Stimulated activated CD8-positive, alpha-beta memory T cell treated with anti-CD3 and anti-CD28 coated beads, Interleukin-7, amount 100 ng/mL, for 24 hours (primary cell): ENCODE measurements around the gene CARNS1.

Experiments
- DNase-seq: peaks from one replicate; pipeline ENCODE4 v3.0.0-alpha.2; 2020; ENCODE audit warnings: low read depth

Gene CARNS1

DNA sequence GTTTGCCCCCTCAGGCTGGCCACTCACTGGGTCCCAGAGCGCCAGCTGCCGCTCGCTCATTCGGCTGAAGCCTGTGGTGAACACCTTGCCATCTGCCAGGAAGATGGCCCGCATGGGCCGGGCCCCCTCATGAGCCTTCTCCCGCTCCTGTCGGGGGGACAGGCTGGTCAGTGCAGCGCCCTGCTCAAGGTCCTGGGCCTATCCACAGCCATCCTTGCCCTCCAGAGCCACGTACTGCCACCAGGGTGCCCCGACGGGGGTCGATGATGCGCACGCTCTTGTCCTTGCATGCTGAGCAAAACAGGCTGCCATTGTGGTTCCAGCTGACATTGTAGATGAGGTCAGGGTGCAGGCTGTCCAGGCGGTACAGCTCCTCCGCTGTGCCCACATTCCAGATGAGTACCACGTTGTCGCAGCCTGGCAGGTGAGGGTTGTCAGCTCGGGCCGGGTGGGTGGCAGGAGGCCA lies 25.7 kb downstream of the CARNS1 start:
- DNase-seq: no peak

GRCh38 chr11:67441731-67442351 lies 26.4 kb downstream of the CARNS1 start:
- DNase-seq: no peak

GRCh38 chr11:67442504-67443404 lies 27.3 kb downstream of the CARNS1 start:
- DNase-seq: no peak

DNA sequence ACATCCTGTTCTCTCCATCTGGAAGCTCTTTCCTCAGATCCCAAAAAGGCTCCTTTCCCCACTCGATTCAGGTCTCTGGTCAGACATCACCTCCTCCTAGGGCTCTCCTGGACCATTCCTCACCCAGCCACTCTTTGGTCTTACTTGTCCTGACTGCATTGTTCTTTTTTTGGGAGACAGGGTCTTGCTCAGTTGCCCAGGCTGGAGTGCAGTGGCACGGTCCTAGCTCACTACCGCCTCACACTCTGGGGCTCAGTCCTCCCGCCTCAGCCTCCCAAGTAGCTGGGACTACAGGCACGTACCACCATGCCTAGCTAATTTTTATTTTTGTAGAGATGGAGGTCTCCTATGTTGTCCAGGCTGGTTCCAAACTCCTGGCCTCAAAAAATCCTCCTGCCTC lies 30.0 kb downstream of the CARNS1 start:
- no peak for DNase-seq

- no peak for DNase-seq
These were observed 32.7 kb downstream of the CARNS1 start for GRCh38 chr11:67448220-67448609.

GRCh38 chr11:67449116-67449844 lies 33.8 kb downstream of the CARNS1 start:
- DNase-seq: no peak

DNA sequence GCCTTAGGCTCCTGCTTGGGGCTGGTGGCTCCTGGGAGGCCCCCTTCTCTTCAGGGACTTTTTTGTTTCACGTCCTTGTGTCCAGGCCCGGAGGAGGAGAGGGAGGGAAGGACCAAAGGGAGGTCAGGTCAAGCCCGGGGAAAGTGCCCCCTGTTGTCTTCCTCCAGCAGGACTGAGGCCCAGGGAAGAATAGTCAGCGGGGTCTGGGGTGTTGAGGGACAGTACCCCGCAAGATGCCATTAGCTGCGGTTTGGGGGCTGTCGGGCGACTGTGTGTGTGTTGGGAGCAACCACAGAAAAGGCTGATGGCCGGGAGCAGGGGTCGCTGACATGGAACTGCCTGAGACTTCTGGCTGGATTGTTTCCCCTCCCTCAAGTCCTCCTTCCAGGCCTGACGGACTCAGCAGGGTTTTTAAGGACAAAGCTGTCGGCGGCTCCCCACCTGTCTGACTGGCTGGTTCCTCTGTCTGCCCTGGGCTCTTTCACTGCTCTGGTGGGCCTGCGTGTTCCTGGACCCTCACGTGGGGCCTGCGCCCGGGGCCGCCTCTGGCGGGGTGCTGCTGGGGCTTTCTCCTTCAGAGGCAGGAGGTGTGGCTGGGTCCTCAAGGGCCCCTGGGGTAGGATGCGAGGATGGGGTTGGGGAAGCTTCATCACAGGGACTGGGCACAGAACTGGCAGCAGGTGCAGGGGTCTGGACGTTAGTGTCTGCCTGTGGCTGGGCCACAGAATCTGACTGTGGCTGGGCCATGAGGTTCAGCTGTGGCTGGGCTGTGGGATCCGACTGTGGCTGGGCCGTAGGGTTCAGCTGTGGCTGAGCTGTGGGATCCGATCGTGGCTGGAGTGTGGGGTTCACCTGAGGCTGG lies 35.5 kb downstream of the CARNS1 start:
- DNase-seq: no peak

DNA sequence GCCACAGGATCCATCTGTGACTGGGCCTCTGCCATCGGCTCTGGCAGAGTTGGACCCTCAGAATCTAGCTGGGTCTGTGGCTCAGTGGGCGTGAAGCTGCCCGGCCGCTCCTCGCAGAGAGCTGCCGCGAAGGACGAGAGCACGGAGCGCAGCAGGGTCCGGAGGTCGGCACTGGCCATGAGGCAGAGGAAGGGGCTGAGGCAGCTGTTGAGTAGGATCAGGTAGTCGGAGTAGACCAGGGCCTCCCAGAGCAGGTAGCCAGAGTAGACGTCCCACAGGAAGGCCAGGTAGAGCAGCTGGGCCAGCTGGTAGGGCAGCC lies 36.1 kb downstream of the CARNS1 start:
- DNase-seq: no peak

GRCh38 chr11:67452141-67452952 lies 36.9 kb downstream of the CARNS1 start, which contains the start of gene GPR152:
Gene GPR152 (minus strand): TSS chr11:67452729. CDS start chr11:67452724, 5 bp downstream.
- no peak for DNase-seq

- DNase-seq: no peak
These were observed 38.6 kb downstream of the CARNS1 start for GRCh38 chr11:67453816-67454732.

- DNase-seq: no peak
These were observed 39.6 kb downstream of the CARNS1 start, which contains the start of gene CABP4 for GRCh38 chr11:67455054-67455453. Gene CABP4 (plus strand): TSS chr11:67455354. CDS start chr11:67455424, 70 bp downstream.

DNA sequence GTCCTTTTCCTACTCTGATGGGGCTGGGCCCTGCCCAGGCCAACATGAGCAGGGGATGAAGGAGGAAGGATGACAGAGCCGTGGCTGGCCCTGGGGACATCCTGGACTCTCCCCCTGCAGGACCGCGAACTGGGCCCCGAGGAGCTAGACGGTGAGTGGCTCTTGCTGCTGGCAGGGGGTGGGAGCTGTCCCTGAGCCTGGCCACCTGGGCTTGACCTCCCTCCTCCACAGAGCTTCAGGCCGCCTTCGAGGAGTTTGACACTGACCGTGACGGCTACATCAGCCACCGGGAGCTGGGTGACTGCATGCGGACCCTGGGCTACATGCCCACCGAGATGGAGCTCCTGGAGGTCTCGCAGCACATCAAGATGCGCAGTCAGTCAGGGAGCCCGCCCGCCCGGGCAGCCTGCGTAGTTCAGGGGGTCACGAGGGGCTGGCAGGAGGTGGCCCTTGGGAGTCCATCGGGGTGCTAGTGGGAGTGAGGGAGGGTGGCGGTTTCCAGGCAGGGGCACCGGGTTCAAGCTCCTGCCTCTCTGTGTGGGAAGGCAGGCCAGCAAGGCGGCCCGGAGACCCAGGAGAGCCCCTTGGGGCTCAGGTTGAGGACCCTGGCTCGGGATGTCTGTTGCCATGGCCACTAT lies 40.7 kb downstream of the CARNS1 start:
- DNase-seq: no peak

- DNase-seq: no peak
These were observed 42.0 kb downstream of the CARNS1 start for GRCh38 chr11:67457453-67457852.

DNA sequence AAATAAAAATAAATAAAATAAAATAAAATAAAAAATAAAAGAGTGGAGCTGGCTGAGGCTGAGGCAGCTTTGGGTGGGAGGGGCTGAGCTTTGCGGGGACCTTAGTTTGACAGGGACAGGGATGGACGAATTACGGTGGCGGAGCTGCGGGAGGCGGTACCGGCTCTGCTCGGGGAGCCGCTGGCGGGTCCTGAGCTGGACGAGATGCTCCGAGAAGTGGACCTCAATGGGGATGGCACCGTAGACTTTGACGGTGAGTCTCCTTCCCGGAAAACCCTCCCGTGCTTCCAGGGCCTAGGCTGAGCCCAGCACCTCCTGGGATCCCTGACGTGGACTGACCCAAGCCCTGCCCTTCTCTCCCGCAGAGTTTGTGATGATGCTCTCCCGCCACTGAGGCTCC lies 42.8 kb downstream of the CARNS1 start:
- no peak for DNase-seq

DNA sequence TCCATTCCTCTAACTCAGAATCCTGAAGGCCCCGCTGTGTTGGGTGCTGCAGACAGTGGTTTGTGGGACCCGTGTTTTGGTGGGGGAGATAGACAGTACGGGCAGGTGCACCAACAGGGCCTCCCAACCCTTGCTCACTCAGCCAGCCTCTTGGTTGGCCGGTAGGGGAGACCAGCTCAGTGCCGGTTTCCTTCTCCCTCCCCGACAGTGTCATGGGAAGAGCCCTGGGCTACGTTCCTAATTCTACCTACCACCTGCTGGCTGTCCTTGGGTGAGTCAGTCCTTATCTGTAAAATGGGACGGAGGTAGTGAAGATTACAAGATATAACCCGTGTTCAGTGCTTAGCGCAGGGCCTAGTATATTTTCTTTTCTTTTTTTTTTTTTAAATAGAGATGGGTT lies 47.7 kb downstream of the CARNS1 start:
- DNase-seq: no peak

- DNase-seq: no peak
These were observed 48.4 kb downstream of the CARNS1 start for GRCh38 chr11:67463680-67464410.

DNA sequence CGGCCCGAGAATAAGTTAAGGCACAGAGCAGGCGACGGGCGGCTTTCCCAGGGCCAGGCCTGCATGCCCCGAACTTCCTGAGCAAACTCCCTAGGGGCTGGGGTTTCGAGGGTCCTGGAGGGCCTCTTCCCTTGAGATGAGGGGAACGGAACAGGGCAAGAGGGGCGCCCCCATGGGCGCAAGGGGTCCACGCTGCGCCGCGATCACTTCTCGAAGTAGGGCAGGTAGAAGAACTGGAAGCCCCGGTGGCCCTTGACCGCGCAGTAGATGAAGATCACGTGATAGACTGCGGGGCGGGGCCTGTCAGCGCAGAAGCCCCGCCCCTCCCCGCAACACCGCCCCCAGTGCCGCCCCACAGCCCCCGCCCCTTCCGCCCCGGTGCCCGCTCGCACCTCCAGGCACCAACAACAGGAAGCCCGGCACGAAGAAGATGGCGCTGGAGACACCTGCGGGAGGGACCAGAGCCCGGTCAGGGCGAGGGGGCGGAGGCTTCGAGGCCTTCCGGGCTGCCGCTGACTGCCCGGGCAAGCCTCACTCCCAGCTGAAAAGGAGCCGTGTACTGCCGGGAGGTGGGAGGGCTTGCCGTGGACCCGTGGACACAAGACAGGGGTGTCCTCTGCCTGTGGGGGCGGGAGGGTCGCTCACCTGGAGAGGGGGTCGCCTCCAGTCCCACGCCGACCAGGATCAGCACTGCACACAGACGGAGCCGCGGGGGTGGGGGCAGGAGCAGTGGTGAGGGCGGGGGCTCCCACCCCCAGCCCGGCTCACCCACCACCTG lies 49.1 kb downstream of the CARNS1 start:
- DNase-seq: peak; percentile 78

DNA sequence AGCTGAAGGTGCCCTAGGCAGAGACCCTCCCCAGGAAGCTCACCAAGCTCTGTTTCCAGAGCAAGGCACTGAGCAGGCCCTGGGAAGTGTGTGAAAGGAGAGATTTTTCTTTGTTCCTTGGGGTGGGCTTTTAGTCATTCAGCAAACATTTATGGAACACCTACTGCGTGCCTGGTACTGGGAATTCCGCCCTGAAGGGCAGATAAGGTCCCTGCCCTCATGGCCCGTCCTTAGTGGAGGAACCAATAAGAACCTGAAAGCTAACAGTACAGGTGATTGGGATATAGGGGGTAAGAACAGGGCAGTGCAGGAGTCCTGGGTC lies 49.7 kb downstream of the CARNS1 start:
- no peak for DNase-seq
